Stimulated activated naive CD4-positive, alpha-beta T cell (primary cell): Measurements from ENCODE around the gene ERF.

Source experiments
- DNase-seq, 6 experiments: peaks; one replicate each; lab custom pipeline; 2025; lab: John Stamatoyannopoulos, UW

The ERF gene

DNA sequence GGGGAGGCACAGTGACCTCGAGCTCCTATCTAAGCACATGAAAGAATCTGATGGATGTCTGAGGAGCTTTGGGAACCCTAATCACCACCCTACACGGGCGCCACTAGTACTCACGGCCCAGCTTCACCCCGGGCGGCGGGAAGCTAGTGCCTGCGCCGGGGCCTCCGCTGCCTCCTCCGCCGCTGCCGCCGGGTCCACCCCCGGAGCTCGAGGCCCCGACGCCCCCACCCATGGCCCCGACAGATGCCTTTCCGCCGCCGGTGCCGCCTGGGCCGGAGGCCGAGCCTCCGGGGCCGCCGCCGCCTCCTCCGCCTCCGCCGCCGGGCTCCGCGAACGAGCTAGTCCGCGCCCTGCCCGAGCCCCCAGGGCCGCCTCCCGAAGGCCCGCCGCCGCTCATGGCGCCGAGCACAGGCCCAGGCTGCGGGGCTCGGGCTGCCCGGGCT lies 12.8 kb downstream of the ERF start:
- no peak for DNase-seq

DNA sequence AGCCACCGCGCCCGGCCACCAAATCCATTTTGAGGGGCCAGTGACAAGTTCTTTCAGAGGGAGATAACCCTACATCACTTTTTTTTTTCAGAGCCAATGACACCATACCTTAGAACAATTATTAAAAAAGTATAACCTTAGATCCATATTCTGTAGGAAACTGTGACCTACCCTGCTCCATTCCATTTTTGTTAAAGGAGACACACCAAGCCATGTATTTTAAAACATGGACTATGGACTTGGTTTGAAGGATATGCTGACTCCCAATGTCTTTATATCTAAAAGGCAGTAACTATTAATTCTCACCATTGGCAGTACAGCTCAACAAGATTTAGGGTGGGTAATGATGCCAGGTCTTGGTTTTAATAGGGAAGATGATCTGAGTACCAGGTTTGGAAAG lies 13.6 kb downstream of the ERF start:
- no peak for DNase-seq

DNA sequence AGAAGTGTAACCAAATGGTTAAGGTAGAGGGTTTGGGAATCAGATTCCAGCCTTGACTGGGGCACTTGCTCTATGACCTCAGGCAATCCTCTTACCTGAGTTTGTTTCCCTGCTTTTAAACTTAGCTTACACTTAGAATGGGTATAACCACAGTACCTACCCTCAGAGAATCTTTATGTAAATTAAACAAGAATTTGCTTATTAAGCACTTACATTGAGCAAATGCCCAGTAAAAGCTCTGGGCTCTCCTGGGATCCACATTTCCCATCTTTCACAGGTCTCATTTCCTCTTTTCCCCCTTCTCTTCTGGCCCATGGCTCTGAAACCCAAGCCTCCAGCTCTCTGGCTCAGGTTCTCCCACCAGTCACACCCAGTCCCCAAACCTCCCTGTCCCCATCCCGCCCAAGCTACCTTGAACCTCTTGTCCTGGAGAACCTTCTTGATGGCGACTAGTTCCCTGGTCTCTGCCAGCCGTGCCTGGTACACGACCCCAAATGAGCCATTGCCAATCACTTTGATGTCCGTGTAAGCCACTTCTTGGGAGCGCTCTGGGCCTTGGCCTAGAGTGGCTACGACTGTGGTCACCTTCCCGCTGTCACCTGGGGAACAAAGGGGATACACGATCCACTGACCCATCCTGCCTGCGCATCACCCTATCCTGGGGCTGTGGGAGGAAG lies 15.2 kb downstream of the ERF start:
- DNase-seq, result no peak

DNA sequence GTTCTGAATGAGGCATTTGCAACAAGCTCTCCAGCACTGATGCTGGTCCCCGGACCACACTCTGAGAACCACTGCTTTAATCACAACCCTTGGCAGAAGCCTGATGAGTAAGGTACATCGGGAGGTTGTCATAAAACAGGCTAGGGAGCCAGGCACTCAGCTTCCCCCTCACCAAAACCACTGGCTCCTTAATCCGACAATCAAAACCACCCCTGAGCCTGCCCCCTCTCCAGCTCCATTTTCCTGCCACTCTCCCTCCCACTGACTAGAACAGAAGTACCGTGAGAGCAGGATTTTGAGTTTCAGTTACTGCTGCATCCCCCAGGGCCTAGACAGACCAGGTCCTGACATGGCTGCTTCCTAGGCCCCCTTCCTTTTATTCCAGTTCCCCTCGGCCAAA lies 19.7 kb downstream of the ERF start:
- DNase-seq, result no peak

DNA sequence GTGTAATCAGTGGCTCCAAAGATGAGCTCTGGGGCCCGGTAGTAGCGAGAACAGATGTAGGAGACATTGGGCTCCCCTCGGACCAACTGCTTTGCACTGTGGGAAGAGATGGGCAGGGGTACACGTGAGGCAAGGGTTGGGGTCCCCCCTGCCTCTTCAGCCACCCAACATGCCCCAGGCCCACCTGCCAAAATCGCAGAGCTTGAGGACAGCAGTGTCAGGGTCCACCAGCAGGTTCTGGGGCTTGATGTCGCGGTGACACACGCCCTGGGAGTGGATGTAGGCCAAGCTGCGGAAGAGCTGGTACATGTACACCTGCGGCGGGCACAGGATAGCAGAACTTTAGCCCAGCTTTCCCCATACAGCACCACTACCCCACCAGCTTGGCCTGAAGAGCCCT lies 20.6 kb downstream of the ERF start:
- no peak for DNase-seq

DNA sequence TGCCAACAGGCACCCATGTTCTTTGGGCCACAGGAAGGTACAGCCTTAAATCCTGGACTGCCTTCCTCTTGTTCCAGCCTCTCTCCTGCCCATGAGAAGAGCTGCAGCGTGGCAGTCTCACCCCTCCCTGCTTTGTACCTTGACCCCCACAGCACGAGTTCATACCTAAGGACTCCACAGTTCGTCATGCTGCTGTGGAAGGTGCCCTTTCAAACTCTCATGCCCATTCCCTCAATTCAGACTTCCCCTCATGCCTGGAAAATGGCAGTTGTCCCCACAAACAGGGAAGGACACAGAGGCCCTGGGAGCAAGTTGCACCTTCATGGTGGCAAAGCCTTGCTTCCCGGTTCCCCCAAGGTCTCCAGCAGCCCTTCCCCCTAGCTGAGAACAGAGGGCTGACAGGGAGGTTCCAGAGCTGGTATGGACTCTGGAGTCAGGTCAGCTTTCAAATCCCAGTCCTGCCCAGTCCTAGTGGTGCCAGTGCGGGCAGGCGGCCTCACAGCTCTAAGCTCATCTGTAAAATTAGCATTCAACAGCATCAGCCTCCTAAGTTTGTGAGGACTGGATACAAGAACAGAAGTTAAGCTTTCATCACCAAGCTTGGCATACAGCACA lies 21.1 kb downstream of the ERF start:
- DNase-seq, result no peak

DNA sequence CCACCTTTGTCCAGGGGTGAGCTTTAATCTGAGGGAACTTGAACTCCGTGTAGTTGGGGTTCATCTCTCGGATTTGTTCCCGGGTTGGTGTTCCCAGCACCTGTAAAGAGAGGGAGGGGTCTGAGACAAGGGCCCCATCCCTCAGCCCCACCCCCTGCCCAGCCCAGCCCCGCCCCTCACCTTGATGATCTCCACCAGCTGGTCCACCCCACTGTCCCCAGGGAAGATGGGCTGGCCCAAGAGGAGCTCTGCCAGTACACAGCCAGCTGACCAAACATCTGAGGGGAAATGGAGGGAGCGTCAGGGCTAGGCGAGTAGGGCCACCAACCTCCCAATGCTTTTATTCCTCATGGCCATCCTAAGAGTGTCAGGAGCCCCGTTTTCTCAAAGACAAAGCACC lies 21.8 kb downstream of the ERF start:
- no peak for DNase-seq

DNA sequence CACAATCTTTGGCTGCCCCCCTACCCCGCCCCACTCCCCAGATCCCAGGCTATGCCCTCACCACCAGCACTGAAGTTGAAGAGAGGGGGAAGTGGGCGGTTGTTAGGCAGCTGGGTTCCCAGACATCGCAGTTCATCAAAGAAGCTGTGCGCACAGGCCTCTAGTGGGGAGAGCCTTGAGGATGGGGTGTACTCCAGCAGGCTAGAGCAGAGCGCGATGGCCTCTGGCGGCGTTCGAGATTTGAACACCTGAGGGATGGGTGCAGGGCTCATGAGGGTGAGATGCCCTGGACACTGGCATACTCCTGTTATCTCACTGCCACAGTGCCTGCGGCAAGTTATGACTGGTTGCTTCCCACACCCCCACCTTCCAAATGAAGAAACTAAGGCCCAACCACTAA lies 22.5 kb downstream of the ERF start:
- DNase-seq, result no peak

DNA sequence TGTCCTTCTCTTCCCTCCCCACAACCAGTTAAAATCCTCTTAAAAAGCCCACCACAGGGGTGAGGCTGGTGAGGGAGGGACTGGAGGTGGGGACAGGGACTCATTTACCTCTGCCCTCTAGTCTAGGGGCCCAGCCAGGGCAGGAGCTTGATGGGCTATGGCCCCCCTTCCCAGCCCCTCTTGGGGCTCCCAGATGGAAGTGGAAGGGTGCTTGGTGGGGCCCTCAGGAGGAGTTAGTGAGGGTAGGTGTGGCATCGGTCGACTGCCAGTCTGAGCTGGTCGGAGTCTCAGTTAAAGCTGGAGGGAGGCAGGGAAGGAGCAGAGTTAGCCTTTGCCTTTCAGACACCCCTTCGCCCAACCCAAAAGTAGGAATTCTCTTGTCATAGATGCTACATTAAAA lies 24.4 kb downstream of the ERF start:
- no peak for DNase-seq

DNA sequence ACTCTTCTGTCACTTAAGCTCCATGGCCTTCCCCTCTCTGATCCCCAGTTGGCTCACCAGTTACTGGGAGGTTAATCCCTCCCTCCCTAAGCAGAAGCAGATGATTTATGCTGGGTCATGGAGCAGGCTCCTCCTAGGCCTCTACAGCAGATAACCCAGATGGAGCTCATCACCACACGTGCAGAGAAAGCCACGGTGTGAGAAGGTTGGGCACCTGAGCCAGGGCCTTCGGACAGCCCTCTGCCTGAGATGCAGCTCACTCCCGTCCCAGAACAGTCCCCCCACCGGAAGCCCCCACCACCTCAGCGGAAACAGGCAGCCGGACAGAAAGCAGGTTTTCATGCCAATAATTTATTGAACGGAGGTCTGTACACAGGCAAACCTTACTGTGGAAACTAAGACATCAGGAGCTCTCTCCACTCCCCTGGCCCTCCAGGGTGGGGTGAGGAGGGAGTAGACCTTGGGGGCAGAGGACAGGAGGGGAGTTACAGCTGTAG lies 25.0 kb downstream of the ERF start:
- no peak for DNase-seq

DNA sequence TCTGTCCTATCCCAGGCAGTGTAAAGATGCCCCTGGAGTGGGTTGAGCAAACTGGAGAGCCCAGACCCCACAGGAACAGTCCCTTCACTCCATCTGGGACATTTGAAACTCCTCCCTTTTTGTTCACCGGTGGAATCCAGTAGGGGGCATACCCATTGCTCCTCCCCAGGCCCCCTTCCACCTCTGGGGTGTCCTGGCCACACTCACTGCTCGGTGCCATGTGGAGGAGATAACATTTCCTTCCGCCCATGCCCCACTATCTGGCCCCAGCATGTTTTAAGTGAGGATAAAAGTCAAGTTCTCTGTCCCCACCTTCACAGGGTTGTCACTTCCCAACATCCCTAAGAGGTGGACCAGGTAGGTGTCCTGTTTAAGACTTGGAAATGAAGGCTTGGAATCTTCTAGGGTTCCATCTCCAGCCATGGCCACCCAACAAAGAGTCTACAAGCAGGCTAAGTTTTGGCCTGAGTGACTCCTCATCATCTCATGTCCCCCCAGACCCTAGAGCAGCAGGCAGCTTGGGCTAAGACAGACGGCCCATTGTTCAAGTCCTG lies 25.6 kb downstream of the ERF start:
- no peak for DNase-seq

DNA sequence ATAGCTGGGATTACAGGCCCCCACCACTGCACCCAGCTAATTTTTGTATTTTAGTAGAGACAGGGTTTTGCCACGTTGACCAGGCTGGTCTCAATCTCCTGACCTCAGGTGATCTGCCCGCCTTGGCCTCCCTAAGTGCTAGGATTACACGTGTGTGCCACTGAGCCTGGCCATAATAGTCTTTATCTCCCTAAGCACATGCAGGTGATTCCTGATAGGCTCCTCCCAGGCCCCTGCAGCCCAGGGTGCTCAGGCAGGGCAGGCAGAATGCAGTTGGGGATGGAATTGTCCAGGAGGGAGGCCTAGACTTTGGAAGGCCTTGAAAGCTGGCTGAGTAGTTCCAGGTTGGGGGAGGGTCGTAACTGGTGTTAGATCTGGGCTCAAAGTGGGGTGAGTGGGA lies 26.3 kb downstream of the ERF start:
- no peak for DNase-seq

DNA sequence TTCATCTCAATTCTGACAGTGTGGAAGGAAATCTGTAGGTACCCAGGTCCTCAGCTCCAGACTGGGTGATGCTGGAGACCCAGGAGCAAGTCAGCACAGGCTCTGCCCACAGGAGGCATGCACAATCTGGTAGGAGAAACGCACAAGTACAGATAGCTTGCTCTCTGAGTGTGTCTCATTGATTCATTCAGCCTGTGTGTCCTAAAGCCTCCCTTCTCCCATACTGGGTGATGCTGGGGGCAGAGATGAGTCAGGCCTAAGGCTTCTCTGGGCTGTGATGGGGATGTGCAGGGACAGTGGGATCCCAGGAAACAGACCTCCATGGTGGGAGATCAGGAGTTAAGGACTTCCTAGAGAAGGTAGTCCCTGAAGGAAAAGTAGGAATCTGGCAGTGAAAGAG lies 28.0 kb downstream of the ERF start:
- no peak for DNase-seq

DNA sequence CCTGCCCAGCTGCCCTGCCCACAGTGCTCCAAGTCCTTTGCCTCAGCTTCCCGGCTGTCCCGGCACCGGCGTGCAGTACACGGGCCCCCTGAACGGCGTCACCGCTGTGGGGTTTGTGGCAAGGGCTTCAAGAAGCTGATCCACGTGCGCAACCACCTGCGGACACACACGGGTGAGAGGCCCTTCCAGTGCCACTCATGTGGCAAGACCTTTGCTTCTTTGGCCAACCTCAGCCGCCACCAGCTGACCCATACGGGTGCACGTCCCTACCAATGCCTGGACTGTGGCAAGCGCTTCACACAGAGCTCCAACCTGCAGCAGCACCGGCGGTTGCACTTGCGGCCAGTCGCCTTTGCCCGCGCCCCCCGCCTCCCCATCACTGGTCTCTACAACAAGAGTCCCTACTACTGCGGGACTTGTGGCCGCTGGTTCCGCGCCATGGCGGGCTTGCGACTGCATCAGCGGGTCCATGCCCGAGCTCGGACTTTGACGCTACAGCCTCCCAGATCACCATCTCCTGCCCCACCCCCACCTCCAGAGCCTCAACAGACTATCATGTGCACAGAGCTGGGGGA lies 29.1 kb downstream of the ERF start:
- DNase-seq, result no peak

DNA sequence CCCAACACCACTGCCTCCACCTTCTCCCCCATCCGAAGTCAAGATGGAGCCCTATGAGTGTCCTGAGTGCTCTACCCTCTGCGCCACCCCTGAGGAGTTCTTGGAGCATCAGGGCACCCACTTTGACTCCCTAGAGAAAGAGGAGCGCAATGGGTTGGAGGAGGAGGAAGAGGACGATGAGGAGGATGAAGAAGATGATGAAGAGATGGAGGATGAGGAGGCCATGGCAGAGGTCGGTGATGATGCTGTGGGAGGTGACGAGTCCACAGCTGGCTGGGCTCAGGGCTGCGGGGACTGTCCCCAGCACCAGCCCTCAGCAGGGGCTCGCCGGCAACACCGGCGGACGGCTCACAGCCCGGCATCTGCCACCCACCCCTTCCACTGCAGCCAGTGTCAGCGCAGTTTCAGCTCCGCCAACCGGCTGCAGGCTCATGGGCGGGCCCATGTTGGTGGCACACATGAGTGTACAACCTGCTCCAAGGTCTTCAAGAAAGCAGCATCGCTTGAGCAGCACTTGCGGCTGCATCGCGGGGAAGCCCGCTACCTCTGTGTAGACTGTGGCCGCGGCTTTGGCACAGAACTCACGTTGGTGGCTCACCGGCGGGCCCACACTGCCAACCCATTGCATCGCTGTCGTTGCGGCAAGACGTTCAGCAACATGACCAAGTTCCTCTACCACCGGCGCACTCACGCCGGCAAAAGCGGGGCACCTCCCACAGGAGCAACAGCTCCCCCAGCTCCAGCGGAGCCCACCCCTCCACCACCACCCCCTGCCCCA lies 29.8 kb downstream of the ERF start:
- no peak for DNase-seq

DNA sequence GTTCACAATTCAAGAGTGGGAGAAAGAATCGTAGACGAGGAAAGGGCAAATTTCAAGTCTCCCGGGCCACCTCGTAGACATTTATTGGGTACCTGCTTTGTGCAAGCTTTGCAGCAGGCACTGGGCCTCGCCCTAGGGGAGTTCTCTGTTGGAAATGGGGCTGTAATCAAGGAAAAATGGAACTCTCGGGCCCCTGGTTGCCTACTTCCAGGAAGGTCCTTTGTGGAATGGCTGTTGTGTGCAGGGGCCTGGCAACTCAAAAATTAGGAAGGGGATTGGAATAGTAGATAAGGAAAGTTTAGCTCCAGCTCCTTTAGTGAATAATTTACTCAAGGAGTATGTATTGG lies 34.2 kb downstream of the ERF start:
- no peak for DNase-seq

DNA sequence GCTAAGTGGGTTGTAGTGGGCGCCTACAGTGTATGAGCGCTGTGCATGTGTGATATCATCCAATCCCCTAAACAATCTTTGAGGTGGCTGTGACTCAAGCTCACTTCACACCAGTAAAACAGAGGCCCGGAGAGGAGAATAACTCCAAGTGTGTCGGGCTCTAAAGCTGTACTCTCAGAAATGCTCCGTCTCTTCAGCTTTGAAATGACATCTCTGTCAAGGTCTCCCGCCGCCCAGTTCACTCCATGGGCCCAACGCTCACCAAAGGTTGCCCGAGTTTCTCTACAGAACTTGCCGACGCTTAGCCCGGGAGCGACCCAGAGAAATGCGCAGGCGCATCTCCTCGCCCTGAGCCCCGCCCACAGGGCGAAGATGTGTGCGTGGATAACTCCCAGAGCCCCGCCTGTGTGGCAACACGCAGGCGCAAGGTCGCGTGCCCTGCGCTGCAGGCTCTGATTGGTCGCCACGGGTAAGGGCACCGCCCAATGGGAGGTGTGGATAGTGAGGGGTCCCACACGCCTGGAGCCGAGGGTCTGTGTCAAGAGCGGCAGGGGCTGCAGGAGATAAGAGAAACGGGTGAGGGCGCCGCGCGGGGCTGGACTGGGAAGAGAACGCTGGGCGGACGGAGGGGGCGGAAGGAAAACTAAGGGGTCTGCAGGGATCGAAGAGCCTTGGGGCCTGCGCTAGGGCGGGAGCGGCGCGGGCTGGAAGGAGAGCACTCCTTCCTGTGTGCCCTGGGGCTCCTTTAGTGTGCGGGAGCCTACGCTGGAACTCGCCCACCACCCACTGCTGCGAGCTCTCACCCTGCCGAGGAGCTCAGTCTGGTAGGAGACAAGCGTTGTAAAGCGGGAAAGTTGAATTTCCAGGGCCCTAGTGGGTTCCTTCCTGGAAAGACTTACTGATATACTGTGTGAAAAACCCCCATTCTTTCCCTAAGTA lies 34.8 kb downstream of the ERF start, which contains the start of gene ZNF526:
Gene ZNF526, plus strand, starts transcription at position 501 of the 939 bp plus-strand sequence. CDS start 4,092 bp downstream, outside the sequence.
- peak; percentile 91 to 98 (median 94) for DNase-seq

DNA sequence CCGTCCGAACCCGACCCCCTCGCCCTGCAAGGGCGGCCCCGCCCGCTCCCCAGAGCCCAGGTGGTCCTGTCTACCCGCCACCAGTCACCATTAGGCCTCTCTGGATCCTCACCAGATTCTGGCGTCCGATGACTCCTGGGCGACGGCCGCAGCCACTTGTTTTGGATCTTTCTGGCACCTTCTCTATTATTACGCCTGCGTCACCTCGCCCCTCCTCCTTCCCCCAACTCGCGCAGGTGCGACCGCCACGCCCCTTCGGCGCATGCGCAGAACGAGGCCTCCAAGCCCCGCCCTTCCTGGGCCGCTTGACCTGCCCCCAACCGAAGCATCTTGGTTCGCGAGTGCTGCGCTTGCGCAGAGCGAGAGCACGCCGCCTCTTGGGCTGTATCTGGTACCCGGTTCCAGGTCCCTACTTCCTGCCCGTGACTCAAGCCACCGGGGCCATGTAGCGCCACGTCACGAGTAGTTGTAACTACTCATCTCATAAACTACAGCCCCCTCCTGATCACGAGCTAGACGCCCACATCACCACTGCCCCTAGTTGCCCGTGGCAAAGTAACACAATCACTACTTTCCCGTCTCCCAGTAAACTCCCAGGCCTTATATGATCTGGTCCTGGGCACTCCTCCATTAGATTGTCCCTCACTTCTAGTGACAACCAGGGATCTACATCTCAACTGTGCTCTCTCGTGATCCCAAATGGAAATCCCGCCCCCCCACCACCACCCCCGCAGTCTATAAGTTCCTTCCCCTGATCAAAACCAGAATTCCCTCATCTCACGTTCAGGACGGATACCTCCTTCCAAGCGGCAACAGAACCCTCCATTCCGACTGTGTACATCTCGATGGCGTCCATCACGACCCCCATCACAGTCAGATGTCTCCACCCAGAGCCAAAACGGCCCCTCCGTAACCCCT lies 37.1 kb downstream of the ERF start, which contains the start of gene DEDD2:
Gene DEDD2, minus strand, starts transcription at position 158 of the 918 bp plus-strand sequence. CDS start 670 bp downstream, outside the sequence.
- DNase-seq, result peak; percentile 98 to 100 (median 99)

DNA sequence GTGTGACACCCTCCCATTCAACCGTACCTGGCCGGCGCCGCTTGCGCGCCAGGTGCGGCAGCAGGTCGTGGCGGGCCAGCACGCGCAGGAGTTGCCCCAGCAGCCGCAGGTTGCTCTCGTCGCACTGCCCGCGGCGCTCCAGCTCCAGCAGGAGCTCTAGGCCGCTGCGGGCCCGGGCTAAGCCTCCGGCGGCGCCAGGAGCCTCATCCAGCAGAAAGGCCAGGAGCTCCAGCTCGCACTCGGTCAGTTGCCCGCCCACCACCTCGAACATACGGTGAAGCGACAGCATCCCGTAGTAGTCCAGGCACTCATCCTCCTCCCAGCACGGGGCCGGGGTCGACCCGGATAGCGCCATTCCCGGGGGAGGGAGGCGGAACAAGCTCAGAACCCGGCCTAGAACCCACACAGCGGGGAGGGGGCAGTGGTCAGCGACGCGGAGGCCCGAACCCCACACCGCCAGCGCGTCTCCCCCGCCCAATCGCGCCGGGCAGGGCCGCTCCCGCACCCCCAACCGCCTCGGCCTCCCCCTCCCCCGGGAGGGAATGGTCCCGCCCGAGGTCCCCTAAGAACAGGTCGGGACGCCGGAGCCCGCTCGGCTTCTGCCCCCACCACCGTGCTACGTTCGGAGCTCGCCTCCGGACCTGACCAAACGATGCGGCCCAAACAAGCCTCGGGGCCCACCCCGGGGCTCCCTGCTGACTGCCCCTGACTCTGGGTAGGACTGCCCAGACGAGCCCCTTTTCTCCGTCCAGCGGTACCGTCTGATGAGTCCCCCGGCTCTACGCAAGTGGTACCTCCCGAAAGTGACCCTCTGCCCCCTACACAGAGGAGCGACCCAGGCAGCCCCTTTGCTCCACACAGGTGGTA lies 38.0 kb downstream of the ERF start:
- peak in 4 of 6 experiments; percentile 18 to 44 (median 27) for DNase-seq
